Activated T-cell treated with anti-CD3 and anti-CD28 coated beads for 4 hours (primary cell): ENCODE measurements around the gene CLCN4.

Experiments
- DNase-seq: peaks from one replicate; pipeline ENCODE4 v3.0.0-alpha.2; 2020

The CLCN4 gene

GRCh38 chrX:10246297-10246696, 89.5 kb downstream of the CLCN4 start:
- no peak for DNase-seq

- no peak for DNase-seq
These were observed 90.1 kb downstream of the CLCN4 start for GRCh38 chrX:10246846-10247245.

- DNase-seq, result no peak
These were observed 98.0 kb downstream of the CLCN4 start for GRCh38 chrX:10254739-10255138.

- DNase-seq, result no peak
These were observed 102.9 kb downstream of the CLCN4 start for GRCh38 chrX:10259716-10260115.

- DNase-seq, result no peak
These were observed 109.0 kb downstream of the CLCN4 start for GRCh38 chrX:10265775-10266174.

- no peak for DNase-seq
These were observed 121.9 kb downstream of the CLCN4 start for GRCh38 chrX:10278716-10279115.

- no peak for DNase-seq
These were observed 123.3 kb downstream of the CLCN4 start for GRCh38 chrX:10280071-10280470.

- no peak for DNase-seq
These were observed 125.7 kb downstream of the CLCN4 start for GRCh38 chrX:10282490-10282889.

- DNase-seq, result no peak
These were observed 129.4 kb downstream of the CLCN4 start for GRCh38 chrX:10286195-10286594.
